ENCODE measurements around the gene NDUFA11. TPM values are rescaled to one million over a fixed set of nuclear protein-coding genes. Genes with fewer than 3 reads are reported as not detected.
"Not testable (repeated sequence)": the region's sequence is repeated elsewhere in the genome, so short reads cannot be mapped to it uniquely, and the experiment has no call there.

The NDUFA11 gene
- polyA plus RNA-seq, 3 donors: 188 to 552 (median 396) TPM

GRCh38 chr19:5850743-5851293 lies 52.8 kb downstream of the NDUFA11 start:
- peak overlapping the region in 2 of 7 donors; percentile 3 to 27 for H3K27ac Mint-ChIP-seq
- Histone ChIP-seq H4K20me1 (ENCODE audit: insufficient read depth, low read length) (no peaks in the 10 kb centered on the region), H3K27ac (ENCODE audit: low read depth in 1 of 2, low read length in 2 of 2) (no peak overlapping the region), H2AFZ (ENCODE audit: insufficient read depth, low read depth, low read length, poor library complexity, severe bottlenecking) (no peak overlapping the region), H3K36me3 (replicated peaks in 1 of 2; ENCODE audit: control insufficient read depth in 1 of 2, insufficient read depth in 2 of 2, low read length in 2 of 2) (no peaks in the 10 kb centered on the region), H3K9ac (ENCODE audit: insufficient read depth, low read length, poor library complexity, severe bottlenecking) (no peak overlapping the region), H3K4me2 (replicated peaks; ENCODE audit: extremely low read depth, low read length, poor library complexity, severe bottlenecking) (no peak overlapping the region), H3K9me3 (replicated peaks in 1 of 2; ENCODE audit: control insufficient read depth in 1 of 2, insufficient read depth in 1 of 2, low read length in 2 of 2) (no peaks in the 10 kb centered on the region), H3K4me3 (replicated peaks in 1 of 3; ENCODE audit: low read depth in 2 of 3, low read length in 3 of 3) (no peak overlapping the region), H3K4me1 (ENCODE audit: control insufficient read depth in 1 of 2, insufficient read depth in 2 of 2, low read length in 2 of 2) (peaks cover 0 to 5% of the 10 kb centered on the region in 2 donors), H3K79me2 (ENCODE audit: insufficient read depth, low read length) (no peaks in the 10 kb centered on the region), H3K27me3 (ENCODE audit: control insufficient read depth in 2 of 2, insufficient read depth in 2 of 2, low read length in 2 of 2) (no peaks in the 10 kb centered on the region)
- intact Hi-C loops (cut with micrococcal nuclease): no loop called here
- 22% methylated on average over 4 of the region's 5 CpGs for WGBS (ENCODE audit: insufficient coverage)
- H3K27me3 Mint-ChIP-seq (ENCODE audit: low read depth in 3 of 3): peaks cover 0 to 5% (median 3%) of the 10 kb centered on the region in 3 donors
- no peaks in the 10 kb centered on the region for H3K36me3 Mint-ChIP-seq
- H3K4me3 Mint-ChIP-seq: peak overlapping the region in 1 of 2 donors; percentile 65
- no peak for TF ChIP-seq CTCF (IDR thresholded peaks at IDR 0.05)
- DNase-seq: no peak
- peaks cover 6% of the 10 kb centered on the region for H3K4me1 Mint-ChIP-seq
- H3K9me3 Mint-ChIP-seq: no peaks in the 10 kb centered on the region

GRCh38 chr19:5850189-5850588 lies 53.4 kb downstream of the NDUFA11 start:
- Histone ChIP-seq H3K4me3 (replicated peaks in 1 of 3; ENCODE audit: low read depth in 2 of 3, low read length in 3 of 3) (no peak overlapping the region), H3K9me3 (replicated peaks in 1 of 2; ENCODE audit: control insufficient read depth in 1 of 2, insufficient read depth in 1 of 2, low read length in 2 of 2) (no peaks in the 10 kb centered on the region), H3K4me2 (replicated peaks; ENCODE audit: extremely low read depth, low read length, poor library complexity, severe bottlenecking) (no peak overlapping the region), H3K9ac (ENCODE audit: insufficient read depth, low read length, poor library complexity, severe bottlenecking) (no peak overlapping the region), H4K20me1 (ENCODE audit: insufficient read depth, low read length) (no peaks in the 10 kb centered on the region), H2AFZ (ENCODE audit: insufficient read depth, low read depth, low read length, poor library complexity, severe bottlenecking) (no peak overlapping the region), H3K36me3 (replicated peaks in 1 of 2; ENCODE audit: control insufficient read depth in 1 of 2, insufficient read depth in 2 of 2, low read length in 2 of 2) (no peaks in the 10 kb centered on the region), H3K27me3 (ENCODE audit: control insufficient read depth in 2 of 2, insufficient read depth in 2 of 2, low read length in 2 of 2) (no peaks in the 10 kb centered on the region), H3K4me1 (ENCODE audit: control insufficient read depth in 1 of 2, insufficient read depth in 2 of 2, low read length in 2 of 2) (peaks cover 0 to 5% of the 10 kb centered on the region in 2 donors), H3K27ac (ENCODE audit: low read depth in 1 of 2, low read length in 2 of 2) (no peak overlapping the region), H3K79me2 (ENCODE audit: insufficient read depth, low read length) (no peaks in the 10 kb centered on the region)
- H3K4me3 Mint-ChIP-seq: no peak overlapping the region
- H3K36me3 Mint-ChIP-seq: no peaks in the 10 kb centered on the region
- 98% methylated on average over 5 of the region's 6 CpGs for WGBS (ENCODE audit: insufficient coverage)
- no peak for TF ChIP-seq CTCF (IDR thresholded peaks at IDR 0.05)
- intact Hi-C loops (cut with micrococcal nuclease): no loop called here
- peaks cover 0 to 5% (median 3%) of the 10 kb centered on the region in 3 donors for H3K27me3 Mint-ChIP-seq (ENCODE audit: low read depth in 3 of 3)
- H3K27ac Mint-ChIP-seq: no peak overlapping the region
- H3K9me3 Mint-ChIP-seq: no peaks in the 10 kb centered on the region
- DNase-seq: no peak
- H3K4me1 Mint-ChIP-seq: peaks cover 6% of the 10 kb centered on the region

- H3K27ac Mint-ChIP-seq; H3K27me3 Mint-ChIP-seq (ENCODE audit: low read depth in 3 of 3); H2AFZ ChIP-seq (ENCODE audit: insufficient read depth, low read depth, low read length, poor library complexity, severe bottlenecking); DNase-seq; H3K36me3 Mint-ChIP-seq; H3K4me2 ChIP-seq (replicated peaks; ENCODE audit: extremely low read depth, low read length, poor library complexity, severe bottlenecking); H3K4me3 ChIP-seq (replicated peaks in 1 of 3; ENCODE audit: low read depth in 2 of 3, low read length in 3 of 3); H3K79me2 ChIP-seq (ENCODE audit: insufficient read depth, low read length); H3K4me1 Mint-ChIP-seq; H3K9me3 ChIP-seq (replicated peaks in 1 of 2; ENCODE audit: control insufficient read depth in 1 of 2, insufficient read depth in 1 of 2, low read length in 2 of 2); intact Hi-C loops (cut with micrococcal nuclease); H3K36me3 ChIP-seq (replicated peaks in 1 of 2; ENCODE audit: control insufficient read depth in 1 of 2, insufficient read depth in 2 of 2, low read length in 2 of 2); H3K27ac ChIP-seq (ENCODE audit: low read depth in 1 of 2, low read length in 2 of 2); H3K9me3 Mint-ChIP-seq; H3K4me3 Mint-ChIP-seq; H3K9ac ChIP-seq (ENCODE audit: insufficient read depth, low read length, poor library complexity, severe bottlenecking); H3K27me3 ChIP-seq (ENCODE audit: control insufficient read depth in 2 of 2, insufficient read depth in 2 of 2, low read length in 2 of 2); H4K20me1 ChIP-seq (ENCODE audit: insufficient read depth, low read length); H3K4me1 ChIP-seq (ENCODE audit: control insufficient read depth in 1 of 2, insufficient read depth in 2 of 2, low read length in 2 of 2): not testable (repeated sequence)
- 83% methylated on average over 5 of the region's 5 CpGs for WGBS (ENCODE audit: insufficient coverage)
These were observed 55.0 kb downstream of the NDUFA11 start for GRCh38 chr19:5848621-5849020.
